Neural cell (in vitro differentiated cells): Measurements from ENCODE around the gene ACAP1. TPM values are rescaled to one million over a fixed set of nuclear protein-coding genes. Genes with fewer than 3 reads are reported as not detected.

Experiments
- H2AFZ ChIP-seq: fragments of 200-600, 300-800 bp; sonication (generic), shearing (Covaris generic); 2 replicates; pipeline ENCODE4 v1.6.0; 2014; ENCODE audit warnings: low read depth, mild to moderate bottlenecking, antibody characterized with exemption, low read length, moderate library complexity
- H3F3A ChIP-seq: fragments of 200-600 bp; shearing (Covaris generic); 2 replicates; pipeline ENCODE4 v1.6.1; 2016; ENCODE audit warnings: mild to moderate bottlenecking, moderate library complexity, mixed read lengths, antibody characterized with exemption, low read length; ENCODE audit not compliant: insufficient read depth, poor library complexity, severe bottlenecking
- H3K27ac ChIP-seq: fragments of 200-600, 300-800 bp; sonication (generic), shearing (Covaris generic); 2 replicates; pipeline ENCODE4 v1.5.1; 2014; ENCODE audit warnings: mild to moderate bottlenecking, low read length, moderate library complexity
- H3K27me3 ChIP-seq: fragments of 300-800, 200-600 bp; sonication (generic), shearing (Covaris generic); 2 replicates; pipeline ENCODE4 v1.6.0; 2014; ENCODE audit warnings: mild to moderate bottlenecking, low read depth, low read length, moderate library complexity; ENCODE audit not compliant: insufficient read depth
- H3K36me3 ChIP-seq: fragments of 300-800, 200-600 bp; sonication (generic), shearing (Covaris generic); 2 replicates; pipeline ENCODE4 v1.5.1; 2014; ENCODE audit warnings: mild to moderate bottlenecking, antibody characterized with exemption, low read length, moderate library complexity; ENCODE audit not compliant: insufficient read depth
- H3K4me2 ChIP-seq: fragments of 300-800, 200-600 bp; sonication (generic), shearing (Covaris generic); 2 replicates; pipeline ENCODE4 v1.6.0; 2014; ENCODE audit warnings: mild to moderate bottlenecking, low read length
- H3K4me3 ChIP-seq: fragments of 300-800, 200-600 bp; sonication (generic), shearing (Covaris generic); 2 replicates; pipeline ENCODE4 v1.5.1; 2014; ENCODE audit warnings: mild to moderate bottlenecking, low read length, moderate library complexity
- H3K79me2 ChIP-seq: fragments of 200-600 bp; shearing (Covaris generic); replicated peaks from 2 replicates; pipeline ENCODE4 v1.6.0; 2014; ENCODE audit warnings: mild to moderate bottlenecking, low read length, moderate library complexity; ENCODE audit not compliant: insufficient read depth
- H3K9ac ChIP-seq: fragments of 300-800, 200-600 bp; sonication (generic), shearing (Covaris generic); 2 replicates; pipeline ENCODE4 v1.6.1; 2016; ENCODE audit warnings: mild to moderate bottlenecking, low read length, mixed read lengths
- H3K9me2 ChIP-seq: fragments of 200-600 bp; shearing (Covaris generic); 2 replicates; pipeline ENCODE4 v1.6.1; 2016; ENCODE audit warnings: mild to moderate bottlenecking, low read length, mixed read lengths; ENCODE audit not compliant: insufficient read depth
- H3K9me3 ChIP-seq: fragments of 200-600, 300-800 bp; sonication (generic), shearing (Covaris generic); 2 replicates; pipeline ENCODE4 v1.6.1; 2016; ENCODE audit warnings: mild to moderate bottlenecking, mixed run types, low read length, moderate library complexity, mixed read lengths
- H4K20me1 ChIP-seq: fragments of 200-600 bp; shearing (Covaris generic); 2 replicates; pipeline ENCODE4 v1.6.1; 2016; ENCODE audit warnings: mild to moderate bottlenecking, mixed run types; ENCODE audit not compliant: insufficient read depth
- EP300 ChIP-seq: fragments of 450-650 bp; conservative IDR thresholded peaks from 2 replicates; pipeline ENCODE4 v1.6.1; 2014; ENCODE audit warnings: antibody characterized with exemption, mild to moderate bottlenecking, moderate library complexity; ENCODE audit not compliant: poor library complexity, severe bottlenecking
- EZH2 ChIP-seq: fragments of 200-600, 300-800 bp; shearing (Covaris generic), sonication (generic); IDR thresholded peaks from 2 replicates; pipeline ENCODE4 v1.6.1; 2014; ENCODE audit warnings: antibody characterized with exemption, low read length, borderline replicate concordance, mild to moderate bottlenecking; ENCODE audit not compliant: insufficient read depth, poor library complexity, severe bottlenecking
- MXI1 ChIP-seq: fragments of 450-650 bp; conservative IDR thresholded peaks from 2 replicates; pipeline ENCODE4 v1.6.1; 2014; ENCODE audit warnings: antibody characterized with exemption, mild to moderate bottlenecking; ENCODE audit not compliant: poor library complexity, severe bottlenecking
- POLR2AphosphoS5 ChIP-seq: IDR thresholded peaks from 2 replicates; pipeline ENCODE4 v1.6.1; 2012
- RAD21 ChIP-seq: fragments of 450-650 bp; conservative IDR thresholded peaks from 2 replicates; pipeline ENCODE4 v1.6.1; 2014; ENCODE audit warnings: antibody characterized with exemption, mild to moderate bottlenecking, moderate library complexity
- SMC3 ChIP-seq: fragments of 450-650 bp; conservative IDR thresholded peaks from 2 replicates; pipeline ENCODE4 v1.6.1; 2014; ENCODE audit warnings: antibody characterized with exemption, mild to moderate bottlenecking, moderate library complexity; ENCODE audit not compliant: poor library complexity
- TAF1 ChIP-seq: IDR thresholded peaks from 2 replicates; pipeline ENCODE4 v1.6.1; 2012; ENCODE audit warnings: low read depth
- polyA plus RNA-seq: library from polyadenylated mRNA; depleted of rRNA; stranded (reverse); fragments of >200 nt; gene quantifications from 2 replicates; pipeline ENCODE4 v1.2.3, GENCODE V29; 2014
- TF ChIP-seq, protein P1 (sequence below): IDR thresholded peaks from 2 replicates; pipeline ENCODE4 v1.6.1; 2012; ENCODE audit warnings: borderline replicate concordance
- TF ChIP-seq, protein P2 (sequence below): fragments of 450-650 bp; IDR thresholded peaks from 2 replicates; pipeline ENCODE4 v1.5.1; 2014; ENCODE audit warnings: antibody characterized with exemption, mild to moderate bottlenecking, moderate library complexity; ENCODE audit not compliant: poor library complexity, severe bottlenecking

The ACAP1 gene
- polyA plus RNA-seq, 1 donor from 2014 or later = 0.66 TPM

DNA sequence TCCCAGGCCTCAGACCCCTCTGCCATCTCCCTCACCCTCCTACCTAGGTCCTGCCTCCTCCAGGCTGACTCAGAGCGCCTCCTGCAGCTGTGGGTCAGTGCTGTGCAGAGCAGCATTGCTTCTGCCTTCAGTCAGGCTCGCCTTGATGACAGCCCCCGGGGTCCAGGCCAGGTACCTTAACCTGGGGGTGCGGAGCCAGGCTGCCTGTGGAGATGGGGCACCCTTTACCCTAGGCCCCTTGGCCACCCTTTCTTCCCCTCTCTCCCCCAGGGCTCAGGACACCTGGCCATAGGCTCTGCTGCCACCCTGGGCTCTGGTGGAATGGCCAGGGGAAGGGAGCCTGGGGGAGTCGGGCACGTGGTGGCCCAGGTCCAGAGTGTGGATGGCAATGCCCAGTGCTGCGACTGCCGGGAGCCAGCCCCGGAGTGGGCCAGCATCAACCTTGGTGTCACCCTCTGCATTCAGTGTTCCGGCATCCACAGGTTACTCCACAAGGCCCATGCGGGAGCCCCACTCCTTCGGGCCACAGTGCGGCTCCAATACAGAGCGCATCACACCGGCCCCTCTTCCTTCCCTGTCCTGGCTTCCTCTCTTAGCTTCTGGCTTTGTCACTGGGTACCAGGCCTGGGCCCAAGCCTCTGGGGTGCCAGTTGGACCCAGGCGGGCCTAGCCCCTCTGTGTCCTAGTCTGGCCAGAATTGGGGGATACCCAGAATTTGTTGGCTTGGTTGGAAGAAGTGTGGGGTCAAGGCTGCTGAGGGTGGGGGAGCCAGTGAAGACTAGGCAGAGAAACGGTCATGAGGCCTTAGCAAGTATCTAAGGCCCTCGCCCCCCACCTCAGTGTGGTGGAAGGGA is 10.7 kb downstream of the ACAP1 start:
- H3K9ac ChIP-seq = no peak overlapping the region
- H3K9me3 ChIP-seq = no peaks in the 10 kb centered on the region
- H3K27ac ChIP-seq = no peak overlapping the region
- no peaks in the 10 kb centered on the region for H3K36me3 ChIP-seq
- H3F3A ChIP-seq = no peaks in the 10 kb centered on the region
- H2AFZ ChIP-seq = no peak overlapping the region
- no peak for TF ChIP-seq EP300
- no peak for TF ChIP-seq EZH2
- TF ChIP-seq, protein P1, sequence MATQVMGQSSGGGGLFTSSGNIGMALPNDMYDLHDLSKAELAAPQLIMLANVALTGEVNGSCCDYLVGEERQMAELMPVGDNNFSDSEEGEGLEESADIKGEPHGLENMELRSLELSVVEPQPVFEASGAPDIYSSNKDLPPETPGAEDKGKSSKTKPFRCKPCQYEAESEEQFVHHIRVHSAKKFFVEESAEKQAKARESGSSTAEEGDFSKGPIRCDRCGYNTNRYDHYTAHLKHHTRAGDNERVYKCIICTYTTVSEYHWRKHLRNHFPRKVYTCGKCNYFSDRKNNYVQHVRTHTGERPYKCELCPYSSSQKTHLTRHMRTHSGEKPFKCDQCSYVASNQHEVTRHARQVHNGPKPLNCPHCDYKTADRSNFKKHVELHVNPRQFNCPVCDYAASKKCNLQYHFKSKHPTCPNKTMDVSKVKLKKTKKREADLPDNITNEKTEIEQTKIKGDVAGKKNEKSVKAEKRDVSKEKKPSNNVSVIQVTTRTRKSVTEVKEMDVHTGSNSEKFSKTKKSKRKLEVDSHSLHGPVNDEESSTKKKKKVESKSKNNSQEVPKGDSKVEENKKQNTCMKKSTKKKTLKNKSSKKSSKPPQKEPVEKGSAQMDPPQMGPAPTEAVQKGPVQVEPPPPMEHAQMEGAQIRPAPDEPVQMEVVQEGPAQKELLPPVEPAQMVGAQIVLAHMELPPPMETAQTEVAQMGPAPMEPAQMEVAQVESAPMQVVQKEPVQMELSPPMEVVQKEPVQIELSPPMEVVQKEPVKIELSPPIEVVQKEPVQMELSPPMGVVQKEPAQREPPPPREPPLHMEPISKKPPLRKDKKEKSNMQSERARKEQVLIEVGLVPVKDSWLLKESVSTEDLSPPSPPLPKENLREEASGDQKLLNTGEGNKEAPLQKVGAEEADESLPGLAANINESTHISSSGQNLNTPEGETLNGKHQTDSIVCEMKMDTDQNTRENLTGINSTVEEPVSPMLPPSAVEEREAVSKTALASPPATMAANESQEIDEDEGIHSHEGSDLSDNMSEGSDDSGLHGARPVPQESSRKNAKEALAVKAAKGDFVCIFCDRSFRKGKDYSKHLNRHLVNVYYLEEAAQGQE = no peak
- no peak for TF ChIP-seq RAD21
- TF ChIP-seq SMC3 = no peak
- TF ChIP-seq, protein P2, sequence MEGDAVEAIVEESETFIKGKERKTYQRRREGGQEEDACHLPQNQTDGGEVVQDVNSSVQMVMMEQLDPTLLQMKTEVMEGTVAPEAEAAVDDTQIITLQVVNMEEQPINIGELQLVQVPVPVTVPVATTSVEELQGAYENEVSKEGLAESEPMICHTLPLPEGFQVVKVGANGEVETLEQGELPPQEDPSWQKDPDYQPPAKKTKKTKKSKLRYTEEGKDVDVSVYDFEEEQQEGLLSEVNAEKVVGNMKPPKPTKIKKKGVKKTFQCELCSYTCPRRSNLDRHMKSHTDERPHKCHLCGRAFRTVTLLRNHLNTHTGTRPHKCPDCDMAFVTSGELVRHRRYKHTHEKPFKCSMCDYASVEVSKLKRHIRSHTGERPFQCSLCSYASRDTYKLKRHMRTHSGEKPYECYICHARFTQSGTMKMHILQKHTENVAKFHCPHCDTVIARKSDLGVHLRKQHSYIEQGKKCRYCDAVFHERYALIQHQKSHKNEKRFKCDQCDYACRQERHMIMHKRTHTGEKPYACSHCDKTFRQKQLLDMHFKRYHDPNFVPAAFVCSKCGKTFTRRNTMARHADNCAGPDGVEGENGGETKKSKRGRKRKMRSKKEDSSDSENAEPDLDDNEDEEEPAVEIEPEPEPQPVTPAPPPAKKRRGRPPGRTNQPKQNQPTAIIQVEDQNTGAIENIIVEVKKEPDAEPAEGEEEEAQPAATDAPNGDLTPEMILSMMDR = no peak
- TF ChIP-seq POLR2AphosphoS5 = no peak
- no peak for TF ChIP-seq TAF1
- no peak for TF ChIP-seq MXI1
- H3K4me3 ChIP-seq = no peak overlapping the region
- no peaks in the 10 kb centered on the region for H3K9me2 ChIP-seq
- no peak overlapping the region for H3K4me2 ChIP-seq
- H3K27me3 ChIP-seq = no peaks in the 10 kb centered on the region
- H3K79me2 ChIP-seq = no peaks in the 10 kb centered on the region
- H4K20me1 ChIP-seq = no peaks in the 10 kb centered on the region

DNA sequence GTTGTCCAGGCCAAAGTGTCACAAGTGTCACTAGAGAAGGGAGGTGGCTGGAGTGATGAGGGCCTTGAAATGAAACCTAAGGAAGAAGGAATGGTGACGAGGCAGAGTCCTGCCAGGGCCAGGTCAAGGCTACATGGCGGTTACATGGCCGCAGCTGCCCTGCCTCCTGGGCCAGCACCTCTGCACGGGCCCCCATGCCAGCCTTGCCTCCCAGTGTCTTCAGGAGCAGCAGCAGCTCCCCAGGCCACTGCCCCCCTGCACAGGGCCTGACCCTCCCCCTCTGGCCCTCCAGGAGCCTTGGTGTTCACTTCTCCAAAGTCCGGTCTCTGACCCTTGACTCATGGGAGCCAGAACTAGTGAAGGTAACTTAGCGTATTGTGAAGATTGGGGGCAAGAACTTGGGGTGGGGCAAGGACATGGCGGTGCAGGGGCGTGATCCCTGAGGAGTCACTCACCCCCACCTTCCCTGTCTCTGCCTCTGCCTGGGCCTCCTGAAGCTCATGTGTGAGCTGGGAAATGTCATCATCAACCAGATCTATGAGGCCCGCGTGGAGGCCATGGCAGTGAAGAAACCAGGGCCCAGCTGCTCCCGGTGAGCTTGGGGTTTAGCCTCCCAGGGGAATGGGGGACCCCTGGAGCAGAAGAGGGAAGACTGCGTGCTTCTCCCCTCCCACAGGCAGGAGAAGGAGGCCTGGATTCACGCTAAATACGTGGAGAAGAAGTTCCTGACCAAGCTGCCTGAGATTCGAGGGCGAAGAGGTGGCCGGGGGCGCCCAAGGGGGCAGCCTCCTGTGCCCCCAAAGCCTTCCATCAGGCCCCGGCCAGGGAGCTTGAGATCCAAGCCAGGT is 11.5 kb downstream of the ACAP1 start:
- Histone ChIP-seq H3K9me3 (no peaks in the 10 kb centered on the region), H3K4me2 (no peak overlapping the region), H3K27me3 (no peaks in the 10 kb centered on the region), H3K4me3 (no peak overlapping the region), H3K36me3 (no peaks in the 10 kb centered on the region), H3K79me2 (peaks cover 3% of the 10 kb centered on the region), H3K9ac (no peak overlapping the region), H2AFZ (no peak overlapping the region), H3K27ac (no peak overlapping the region), H3F3A (no peaks in the 10 kb centered on the region), H3K9me2 (no peaks in the 10 kb centered on the region), H4K20me1 (no peaks in the 10 kb centered on the region)
- TF ChIP-seq, protein P1 = no peak
- TF ChIP-seq MXI1 = no peak
- no peak for TF ChIP-seq EP300
- TF ChIP-seq, protein P2 = no peak
- no peak for TF ChIP-seq TAF1
- TF ChIP-seq SMC3 = no peak
- TF ChIP-seq RAD21 = no peak
- no peak for TF ChIP-seq EZH2
- no peak for TF ChIP-seq POLR2AphosphoS5
